Measurements from ENCODE around the gene FADS6. TPM values are rescaled to one million over a fixed set of nuclear protein-coding genes. Genes with fewer than 3 reads are reported as not detected.

The FADS6 gene
- total and polyA plus RNA-seq, 4 donors: 1.9 to 8.7 (median 6.3) TPM

- no peaks in the 10 kb centered on the region for H3K9me3 ChIP-seq (ENCODE audit: control insufficient read depth, insufficient read depth, low read length)
- peaks cover 35% of the 10 kb centered on the region for H3K4me1 ChIP-seq (ENCODE audit: control insufficient read depth, insufficient read depth, low read length)
- H3K27me3 ChIP-seq (ENCODE audit: control insufficient read depth, insufficient read depth, low read length): peaks cover 85% of the 10 kb centered on the region
- no peak overlapping the region for H3K4me3 ChIP-seq (ENCODE audit: low read depth, low read length)
- peaks cover 15% of the 10 kb centered on the region for H3K36me3 ChIP-seq (ENCODE audit: control insufficient read depth, insufficient read depth, low read length)
- H3K27ac ChIP-seq (ENCODE audit: low read depth, low read length): no peak overlapping the region
- no peak for DNase-seq (ENCODE audit: low read depth in 4 of 6, low spot score in 6 of 6)
- WGBS (ENCODE audit: insufficient coverage): 77% methylated on average over 4 of the region's 4 CpGs
Measured at GRCh38 chr17:74855323-74855722, 38.1 kb downstream of the FADS6 start.

- peaks cover 21% of the 10 kb centered on the region for H3K36me3 ChIP-seq (ENCODE audit: control insufficient read depth, insufficient read depth, low read length)
- H3K27ac ChIP-seq (ENCODE audit: low read depth, low read length): no peak overlapping the region
- H3K4me1 ChIP-seq (ENCODE audit: control insufficient read depth, insufficient read depth, low read length): peaks cover 29% of the 10 kb centered on the region
- 84% methylated on average over 17 of the region's 17 CpGs for WGBS (ENCODE audit: insufficient coverage)
- no peak for DNase-seq (ENCODE audit: low read depth in 4 of 6, low spot score in 6 of 6)
- H3K27me3 ChIP-seq (ENCODE audit: control insufficient read depth, insufficient read depth, low read length): peaks cover 80% of the 10 kb centered on the region
- H3K4me3 ChIP-seq (ENCODE audit: low read depth, low read length): no peak overlapping the region
- no peaks in the 10 kb centered on the region for H3K9me3 ChIP-seq (ENCODE audit: control insufficient read depth, insufficient read depth, low read length)
Measured at GRCh38 chr17:74854792-74855191, 38.6 kb downstream of the FADS6 start.

GRCh38 chr17:74853669-74854068 is 39.8 kb downstream of the FADS6 start:
- peaks cover 69% of the 10 kb centered on the region for H3K27me3 ChIP-seq (ENCODE audit: control insufficient read depth, insufficient read depth, low read length)
- WGBS (ENCODE audit: insufficient coverage): 89% methylated on average over 7 of the region's 8 CpGs

DNA sequence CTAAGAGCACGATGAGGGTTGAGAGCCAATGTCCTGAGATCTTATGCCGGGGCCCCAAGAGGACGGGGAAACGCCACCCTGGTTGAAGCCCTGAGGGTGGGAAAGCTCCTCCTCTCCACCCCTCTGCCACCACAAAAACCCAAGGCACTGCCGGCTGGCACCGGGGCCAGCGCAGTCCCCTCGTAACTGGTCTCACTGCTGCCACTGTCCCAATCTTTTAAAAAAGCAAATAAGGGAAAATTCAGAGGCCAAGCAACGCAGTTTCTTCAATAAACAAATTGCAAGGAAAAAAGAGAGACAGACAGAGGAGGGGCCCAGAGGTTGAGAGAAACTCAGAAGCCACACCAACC is 40.4 kb downstream of the FADS6 start:
- Histone ChIP-seq H3K27me3 (ENCODE audit: control insufficient read depth, insufficient read depth, low read length) (peaks cover 64% of the 10 kb centered on the region), H3K27ac (ENCODE audit: low read depth, low read length) (no peak overlapping the region), H3K4me1 (ENCODE audit: control insufficient read depth, insufficient read depth, low read length) (peaks cover 19% of the 10 kb centered on the region), H3K4me3 (ENCODE audit: low read depth, low read length) (no peak overlapping the region), H3K36me3 (ENCODE audit: control insufficient read depth, insufficient read depth, low read length) (peaks cover 27% of the 10 kb centered on the region), H3K9me3 (ENCODE audit: control insufficient read depth, insufficient read depth, low read length) (no peaks in the 10 kb centered on the region)
- DNase-seq (ENCODE audit: low read depth in 4 of 6, low spot score in 6 of 6): no peak
- 9% methylated on average over 7 of the region's 9 CpGs for WGBS (ENCODE audit: insufficient coverage)

More at GRCh38 chr17:74853669-74854068, 39.8 kb downstream of the FADS6 start:
- no peak for DNase-seq (ENCODE audit: low read depth in 4 of 6, low spot score in 6 of 6)
- Histone ChIP-seq H3K4me3 (ENCODE audit: low read depth, low read length) (no peak overlapping the region), H3K36me3 (ENCODE audit: control insufficient read depth, insufficient read depth, low read length) (peaks cover 27% of the 10 kb centered on the region), H3K4me1 (ENCODE audit: control insufficient read depth, insufficient read depth, low read length) (peaks cover 20% of the 10 kb centered on the region), H3K9me3 (ENCODE audit: control insufficient read depth, insufficient read depth, low read length) (no peaks in the 10 kb centered on the region), H3K27ac (ENCODE audit: low read depth, low read length) (no peak overlapping the region)

GRCh38 chr17:74852237-74853047 is 41.0 kb downstream of the FADS6 start:
- DNase-seq (ENCODE audit: low read depth in 4 of 6, low spot score in 6 of 6): peak in 2 of 6 donors; percentile 39 to 75
- Histone ChIP-seq H3K27ac (ENCODE audit: low read depth, low read length) (no peak overlapping the region), H3K36me3 (ENCODE audit: control insufficient read depth, insufficient read depth, low read length) (peaks cover 29% of the 10 kb centered on the region), H3K4me1 (ENCODE audit: control insufficient read depth, insufficient read depth, low read length) (peaks cover 19% of the 10 kb centered on the region), H3K27me3 (ENCODE audit: control insufficient read depth, insufficient read depth, low read length) (peaks cover 58% of the 10 kb centered on the region), H3K9me3 (ENCODE audit: control insufficient read depth, insufficient read depth, low read length) (no peaks in the 10 kb centered on the region), H3K4me3 (ENCODE audit: low read depth, low read length) (peak overlapping the region; percentile 16)
- 7% methylated on average over 75 of the region's 76 CpGs for WGBS (ENCODE audit: insufficient coverage)

DNA sequence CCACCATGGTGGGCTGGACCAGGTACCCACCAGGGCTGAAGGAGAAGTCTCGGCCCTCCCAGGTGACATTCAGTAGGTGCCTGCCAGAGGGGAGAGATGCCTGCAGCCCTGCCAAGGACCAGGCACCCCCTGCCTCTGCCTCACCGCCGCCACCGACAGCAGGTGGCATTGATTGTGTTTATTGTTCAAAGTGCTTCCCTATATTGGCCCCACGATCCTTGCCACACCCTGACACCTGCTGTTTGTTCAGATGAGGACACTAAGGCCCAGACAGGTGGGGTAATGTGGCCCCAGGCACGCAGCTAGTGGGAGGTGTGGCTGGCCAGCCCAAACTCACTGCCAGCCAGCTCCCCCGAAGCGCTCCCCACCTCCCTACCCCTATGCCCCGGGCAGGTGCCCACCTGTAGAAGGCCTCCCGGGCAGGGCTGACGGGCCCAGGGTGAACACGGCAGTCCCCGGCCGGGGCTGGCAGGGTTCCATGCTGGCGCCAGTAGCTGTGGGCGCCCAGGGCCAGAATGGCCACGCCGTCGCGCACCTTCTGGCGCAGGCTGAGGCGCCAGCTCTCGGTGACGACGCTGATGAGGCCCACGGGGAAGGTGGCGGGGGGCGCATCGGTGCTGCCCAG is 41.7 kb downstream of the FADS6 start:
- peaks cover 32% of the 10 kb centered on the region for H3K36me3 ChIP-seq (ENCODE audit: control insufficient read depth, insufficient read depth, low read length)
- H3K27ac ChIP-seq (ENCODE audit: low read depth, low read length): no peak overlapping the region
- DNase-seq (ENCODE audit: low read depth in 4 of 6, low spot score in 6 of 6): no peak
- peaks cover 51% of the 10 kb centered on the region for H3K27me3 ChIP-seq (ENCODE audit: control insufficient read depth, insufficient read depth, low read length)
- H3K9me3 ChIP-seq (ENCODE audit: control insufficient read depth, insufficient read depth, low read length): no peaks in the 10 kb centered on the region
- peaks cover 19% of the 10 kb centered on the region for H3K4me1 ChIP-seq (ENCODE audit: control insufficient read depth, insufficient read depth, low read length)
- no peak overlapping the region for H3K4me3 ChIP-seq (ENCODE audit: low read depth, low read length)
- WGBS (ENCODE audit: insufficient coverage): 60% methylated on average over 25 of the region's 29 CpGs

DNA sequence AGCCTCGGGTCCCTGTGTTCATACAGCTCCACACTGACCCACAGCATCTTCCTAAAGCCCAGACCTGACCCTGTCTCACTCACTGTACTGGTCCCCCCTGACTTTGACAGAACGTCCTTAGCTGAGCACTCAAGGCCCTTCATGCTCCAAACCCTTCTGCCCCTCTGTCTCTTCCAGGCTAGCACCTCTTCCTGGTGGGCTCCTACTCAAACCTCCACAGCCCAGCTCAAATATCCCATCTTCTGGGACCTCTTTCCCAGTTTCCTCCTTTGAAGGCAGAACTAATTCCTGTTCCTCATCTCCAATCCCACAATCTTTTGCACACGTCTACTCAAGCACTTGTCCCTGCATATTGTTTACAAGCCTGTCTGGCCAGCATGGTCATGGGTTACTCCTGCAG is 42.5 kb downstream of the FADS6 start:
- Histone ChIP-seq H3K36me3 (ENCODE audit: control insufficient read depth, insufficient read depth, low read length) (peaks cover 34% of the 10 kb centered on the region), H3K9me3 (ENCODE audit: control insufficient read depth, insufficient read depth, low read length) (no peaks in the 10 kb centered on the region), H3K27ac (ENCODE audit: low read depth, low read length) (no peak overlapping the region), H3K4me3 (ENCODE audit: low read depth, low read length) (no peak overlapping the region), H3K27me3 (ENCODE audit: control insufficient read depth, insufficient read depth, low read length) (peaks cover 49% of the 10 kb centered on the region), H3K4me1 (ENCODE audit: control insufficient read depth, insufficient read depth, low read length) (peaks cover 16% of the 10 kb centered on the region)
- WGBS (ENCODE audit: insufficient coverage): 76% methylated on average over 2 of the region's 3 CpGs
- no peak for DNase-seq (ENCODE audit: low read depth in 4 of 6, low spot score in 6 of 6)

DNA sequence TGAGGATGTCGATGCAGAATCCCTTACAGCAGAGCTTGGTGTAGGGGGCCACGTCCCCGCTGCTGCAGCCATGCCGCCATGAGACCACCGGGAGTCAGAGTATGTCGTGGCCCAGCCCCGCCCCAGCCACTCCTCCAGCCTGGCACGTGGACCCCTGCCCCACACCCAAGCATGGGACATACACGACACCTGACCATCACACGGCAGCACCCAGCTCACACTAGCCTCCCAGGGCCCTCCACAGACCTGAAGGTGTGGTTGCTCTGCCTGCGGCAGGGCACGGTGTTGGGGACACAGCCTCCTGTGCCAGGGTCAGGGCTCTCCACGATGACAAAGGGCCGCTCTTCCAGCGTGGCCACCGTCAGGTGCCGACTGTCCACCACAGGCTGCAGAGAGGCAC is 43.1 kb downstream of the FADS6 start:
- no peak overlapping the region for H3K4me3 ChIP-seq (ENCODE audit: low read depth, low read length)
- WGBS (ENCODE audit: insufficient coverage): 87% methylated on average over 16 of the region's 17 CpGs
- peaks cover 47% of the 10 kb centered on the region for H3K27me3 ChIP-seq (ENCODE audit: control insufficient read depth, insufficient read depth, low read length)

GRCh38 chr17:74848656-74849399 is 44.6 kb downstream of the FADS6 start:
- peaks cover 11% of the 10 kb centered on the region for H3K4me1 ChIP-seq (ENCODE audit: control insufficient read depth, insufficient read depth, low read length)
- H3K9me3 ChIP-seq (ENCODE audit: control insufficient read depth, insufficient read depth, low read length): no peaks in the 10 kb centered on the region
- H3K27me3 ChIP-seq (ENCODE audit: control insufficient read depth, insufficient read depth, low read length): peaks cover 40% of the 10 kb centered on the region
- DNase-seq (ENCODE audit: low read depth in 4 of 6, low spot score in 6 of 6): no peak
- 75% methylated on average over 7 of the region's 9 CpGs for WGBS (ENCODE audit: insufficient coverage)
- H3K27ac ChIP-seq (ENCODE audit: low read depth, low read length): no peak overlapping the region
- peaks cover 28% of the 10 kb centered on the region for H3K36me3 ChIP-seq (ENCODE audit: control insufficient read depth, insufficient read depth, low read length)
- H3K4me3 ChIP-seq (ENCODE audit: low read depth, low read length): no peak overlapping the region

More for the DNA sequence above, 43.1 kb downstream of the FADS6 start:
- DNase-seq (ENCODE audit: low read depth in 4 of 6, low spot score in 6 of 6): no peak
- no peaks in the 10 kb centered on the region for H3K9me3 ChIP-seq (ENCODE audit: control insufficient read depth, insufficient read depth, low read length)
- H3K4me1 ChIP-seq (ENCODE audit: control insufficient read depth, insufficient read depth, low read length): peaks cover 11% of the 10 kb centered on the region
- H3K27ac ChIP-seq (ENCODE audit: low read depth, low read length): no peak overlapping the region
- H3K36me3 ChIP-seq (ENCODE audit: control insufficient read depth, insufficient read depth, low read length): peaks cover 35% of the 10 kb centered on the region

Measured in spinal cord (tissue), 10 donors.